ENCODE measurements around the gene STYXL1.
"Not testable (repeated sequence)": the region's sequence is repeated elsewhere in the genome, so short reads cannot be mapped to it uniquely, and the experiment has no call there.

The STYXL1 gene

DNA sequence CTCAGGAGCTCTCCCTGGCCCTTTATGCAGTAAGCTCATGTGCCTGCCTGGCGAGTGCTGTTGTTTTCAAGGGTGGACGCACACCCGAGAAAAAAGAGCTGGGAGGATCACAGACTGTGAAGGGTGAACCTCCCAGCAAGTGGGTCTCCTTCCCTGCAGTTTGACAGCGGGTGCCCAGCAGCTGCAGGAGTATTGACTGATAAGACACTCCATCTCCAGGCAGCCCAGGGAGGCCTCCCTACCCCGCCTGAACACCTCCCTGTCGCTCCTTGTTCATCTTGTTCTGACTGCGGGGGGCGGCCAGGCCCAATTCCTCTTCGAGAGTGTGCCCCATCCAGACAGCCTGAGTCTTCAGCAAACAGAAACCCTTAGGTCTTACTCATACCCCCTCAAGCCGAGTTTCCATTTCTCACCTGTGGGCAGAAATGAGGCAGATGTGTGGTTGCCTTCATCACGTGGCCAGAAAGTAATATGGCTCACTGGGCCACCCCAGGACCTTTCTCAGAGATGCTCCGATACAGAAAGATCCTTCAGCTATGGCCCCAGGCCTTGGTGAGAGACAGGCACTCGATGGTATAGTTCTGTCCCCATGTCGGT, 17.3 kb upstream of the STYXL1 start:
- DNase-seq, result no peak

DNA sequence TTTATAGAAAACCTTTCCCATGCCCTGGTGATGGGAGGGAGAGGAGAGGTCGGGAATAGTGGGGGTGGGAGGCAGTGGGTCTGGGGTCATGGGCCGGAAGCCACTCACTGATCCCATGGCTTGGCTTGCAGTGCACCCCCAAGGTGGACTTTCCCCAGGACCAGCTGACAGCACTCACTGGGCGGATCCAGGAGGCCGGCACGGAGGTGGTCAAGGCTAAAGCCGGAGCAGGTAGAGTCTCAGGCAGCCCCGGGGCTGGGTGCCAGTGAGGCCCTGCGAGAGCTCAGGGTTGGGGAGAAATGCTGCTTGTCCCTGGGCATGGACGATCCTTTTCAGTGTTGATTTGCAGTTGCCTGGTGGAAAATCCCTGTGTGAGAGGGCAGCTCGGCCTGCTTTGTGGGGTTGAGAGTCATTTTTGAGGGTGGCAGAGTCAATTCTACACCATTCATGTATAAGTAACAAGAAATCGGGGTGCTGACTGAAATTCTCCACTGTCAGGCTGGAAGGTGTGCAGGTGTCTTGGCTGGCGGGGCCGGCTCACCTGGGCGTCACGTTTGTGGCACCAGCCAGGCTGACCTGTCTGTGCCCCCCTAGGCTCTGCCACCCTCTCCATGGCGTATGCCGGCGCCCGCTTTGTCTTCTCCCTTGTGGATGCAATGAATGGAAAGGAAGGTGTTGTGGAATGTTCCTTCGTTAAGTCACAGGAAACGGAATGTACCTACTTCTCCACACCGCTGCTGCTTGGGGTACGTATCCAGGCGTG, 16.6 kb upstream of the STYXL1 start:
- no peak for DNase-seq

DNA sequence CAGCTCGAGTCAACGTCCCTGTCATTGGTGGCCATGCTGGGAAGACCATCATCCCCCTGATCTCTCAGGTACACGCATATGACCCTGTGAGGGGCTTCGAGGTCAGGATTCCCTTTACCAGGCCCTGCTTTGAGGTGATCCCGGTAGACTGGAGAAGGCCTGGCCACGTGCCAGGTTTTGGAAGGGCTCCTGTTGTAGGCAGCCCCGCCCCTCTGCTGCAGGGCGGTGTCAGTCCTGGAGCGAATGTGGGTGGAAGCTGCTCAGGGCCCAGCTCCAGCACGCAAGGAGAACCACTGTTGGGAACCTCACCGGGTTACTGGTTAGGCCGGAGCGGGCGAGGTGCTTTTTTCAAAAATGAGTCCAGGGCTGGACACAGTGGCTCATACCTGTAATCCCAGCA, 15.7 kb upstream of the STYXL1 start:
- DNase-seq, result no peak

DNA sequence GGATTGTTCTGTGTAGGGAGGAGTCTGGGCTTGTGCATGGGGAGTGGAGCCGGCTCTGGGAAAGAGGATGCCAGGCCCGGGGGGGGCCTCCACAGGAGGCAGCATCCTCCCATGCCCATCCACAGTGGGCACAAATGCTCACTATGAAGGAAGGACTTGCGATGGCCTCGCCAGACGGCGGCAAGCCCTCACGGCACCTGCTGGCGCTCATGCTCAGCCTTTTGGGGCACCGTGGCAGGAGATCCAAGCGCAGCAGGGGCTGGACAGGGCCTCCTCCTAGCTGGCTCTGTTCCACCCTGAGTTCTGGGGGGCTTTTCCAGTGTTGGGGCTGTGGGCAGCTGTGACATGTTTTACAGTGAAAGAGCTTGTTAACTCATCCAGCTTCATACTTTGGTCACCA, 15.3 kb upstream of the STYXL1 start:
- no peak for DNase-seq

DNA sequence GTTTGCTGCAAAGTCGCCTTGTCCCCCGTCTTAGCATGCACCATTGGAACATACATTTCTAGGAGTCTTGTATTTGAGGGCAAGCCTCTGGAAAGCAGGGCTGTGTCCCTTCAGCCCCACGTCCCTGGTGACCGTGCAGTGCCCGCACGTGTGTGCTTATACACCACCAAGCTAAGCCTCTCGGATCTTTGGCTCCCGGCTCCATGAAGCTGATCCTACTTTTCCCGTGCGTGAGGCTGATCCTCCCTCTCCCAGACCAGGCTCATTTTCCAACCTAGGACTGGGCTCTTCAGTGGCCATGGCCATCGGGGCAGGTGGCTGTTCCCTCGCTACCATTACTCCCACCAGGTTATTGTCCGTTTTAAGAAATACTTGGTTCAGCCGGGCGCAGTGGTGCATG, 14.5 kb upstream of the STYXL1 start:
- DNase-seq, result no peak

DNA sequence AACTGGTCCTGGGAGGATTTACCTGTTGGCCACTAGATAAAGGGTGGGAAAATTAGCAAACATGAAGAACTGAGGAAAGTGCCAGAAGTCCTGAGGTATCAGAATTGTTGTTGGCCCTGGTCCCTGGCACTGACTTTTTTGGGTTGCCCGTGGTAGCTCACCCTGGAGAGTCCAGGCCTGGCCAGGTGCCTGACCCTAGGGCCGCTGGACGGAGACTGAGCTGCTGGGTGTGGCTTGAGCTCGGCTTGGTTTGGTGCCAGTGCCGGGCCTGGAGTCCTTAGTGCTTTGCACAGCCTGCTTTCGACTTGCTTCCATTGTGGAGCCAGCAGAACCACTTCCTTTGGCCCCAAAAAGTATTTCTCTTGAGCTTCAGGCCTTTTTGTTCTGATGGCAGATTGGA, 13.0 kb upstream of the STYXL1 start:
- no peak for DNase-seq

DNA sequence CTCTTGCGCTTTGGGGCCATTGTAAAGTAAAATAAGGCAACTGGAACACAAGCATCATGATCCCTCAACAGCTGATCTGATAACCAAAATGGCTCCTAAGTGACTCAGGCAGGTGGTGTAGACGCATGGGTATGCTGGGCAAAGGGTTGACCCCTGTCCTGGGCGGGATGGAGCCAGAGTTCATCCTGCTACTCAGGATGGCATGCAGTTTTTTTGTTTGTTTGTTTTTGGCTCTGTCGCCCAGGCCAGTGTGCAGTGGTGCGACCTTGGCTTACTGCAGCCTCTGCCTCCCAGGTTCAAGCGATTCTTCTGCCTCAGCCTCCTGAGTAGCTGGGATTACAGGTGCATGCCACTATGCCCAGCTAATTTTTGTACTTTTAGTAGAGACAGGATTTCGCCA, 10.9 kb upstream of the STYXL1 start:
- DNase-seq, result not testable (repeated sequence)

DNA sequence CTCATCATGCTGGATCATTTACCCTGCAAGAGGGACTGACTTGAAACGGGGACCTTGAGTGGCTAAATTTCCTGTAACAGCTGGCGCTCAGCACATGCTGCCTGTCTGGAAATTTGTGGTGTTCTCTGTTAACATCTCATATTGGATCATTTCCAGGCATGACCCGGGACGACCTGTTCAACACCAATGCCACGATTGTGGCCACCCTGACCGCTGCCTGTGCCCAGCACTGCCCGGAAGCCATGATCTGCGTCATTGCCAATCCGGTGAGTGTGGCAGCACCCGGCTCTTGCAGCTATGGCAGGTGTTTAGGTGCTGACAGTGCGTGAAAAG, 10.0 kb upstream of the STYXL1 start:
- no peak for DNase-seq

DNA sequence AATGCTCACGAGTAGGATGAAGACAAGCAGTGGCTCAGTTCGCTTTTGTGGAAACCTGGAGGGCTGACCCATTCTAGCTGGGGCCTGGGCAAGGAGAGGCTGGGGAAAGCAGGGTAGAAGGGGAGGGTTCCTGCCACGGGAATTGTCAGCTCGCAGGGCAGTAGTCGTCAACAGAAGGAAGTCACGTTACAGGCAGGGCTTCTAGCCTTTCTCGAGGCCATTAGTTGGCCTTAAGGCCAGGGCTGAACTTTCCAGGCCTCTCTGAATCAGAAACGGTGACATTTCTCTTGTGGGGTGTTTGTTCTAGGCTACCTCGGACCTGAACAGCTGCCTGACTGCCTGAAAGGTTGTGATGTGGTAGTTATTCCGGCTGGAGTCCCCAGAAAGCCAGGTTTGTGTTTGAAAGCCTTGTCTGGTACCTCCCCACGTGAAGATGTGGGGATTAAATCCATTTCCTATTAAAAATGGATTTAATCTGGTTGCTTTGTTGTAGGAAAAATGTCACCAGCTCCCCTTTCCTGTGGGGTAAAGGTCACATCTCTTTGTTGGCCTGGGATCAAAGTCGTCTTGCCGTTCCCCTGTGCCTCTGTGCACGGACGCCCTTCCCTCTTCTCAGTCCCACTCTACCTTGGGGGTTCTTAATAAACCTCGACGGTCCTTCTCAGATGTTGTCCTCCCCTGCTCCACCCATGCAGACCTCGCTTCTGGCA, 9.5 kb upstream of the STYXL1 start:
- no peak for DNase-seq

DNA sequence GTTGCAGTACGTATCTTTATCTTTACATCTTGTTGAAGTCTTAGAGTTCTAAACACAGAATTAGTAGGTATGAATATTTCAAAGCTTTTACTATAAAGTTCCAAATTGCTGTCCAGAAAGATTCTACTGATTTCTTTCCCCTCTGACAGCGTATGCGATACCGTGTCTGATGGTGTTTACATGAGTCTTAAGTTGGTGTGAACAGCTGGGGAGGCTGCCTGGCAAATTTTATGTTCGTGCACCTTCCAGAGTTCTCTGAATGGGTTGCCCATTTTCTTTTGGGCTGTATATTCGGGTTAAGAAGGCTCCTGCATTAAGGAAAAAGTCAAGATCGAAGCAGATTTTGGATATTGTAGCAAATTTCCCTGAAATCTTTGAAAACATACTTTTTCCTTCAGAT, 8.4 kb upstream of the STYXL1 start:
- DNase-seq, result no peak

DNA sequence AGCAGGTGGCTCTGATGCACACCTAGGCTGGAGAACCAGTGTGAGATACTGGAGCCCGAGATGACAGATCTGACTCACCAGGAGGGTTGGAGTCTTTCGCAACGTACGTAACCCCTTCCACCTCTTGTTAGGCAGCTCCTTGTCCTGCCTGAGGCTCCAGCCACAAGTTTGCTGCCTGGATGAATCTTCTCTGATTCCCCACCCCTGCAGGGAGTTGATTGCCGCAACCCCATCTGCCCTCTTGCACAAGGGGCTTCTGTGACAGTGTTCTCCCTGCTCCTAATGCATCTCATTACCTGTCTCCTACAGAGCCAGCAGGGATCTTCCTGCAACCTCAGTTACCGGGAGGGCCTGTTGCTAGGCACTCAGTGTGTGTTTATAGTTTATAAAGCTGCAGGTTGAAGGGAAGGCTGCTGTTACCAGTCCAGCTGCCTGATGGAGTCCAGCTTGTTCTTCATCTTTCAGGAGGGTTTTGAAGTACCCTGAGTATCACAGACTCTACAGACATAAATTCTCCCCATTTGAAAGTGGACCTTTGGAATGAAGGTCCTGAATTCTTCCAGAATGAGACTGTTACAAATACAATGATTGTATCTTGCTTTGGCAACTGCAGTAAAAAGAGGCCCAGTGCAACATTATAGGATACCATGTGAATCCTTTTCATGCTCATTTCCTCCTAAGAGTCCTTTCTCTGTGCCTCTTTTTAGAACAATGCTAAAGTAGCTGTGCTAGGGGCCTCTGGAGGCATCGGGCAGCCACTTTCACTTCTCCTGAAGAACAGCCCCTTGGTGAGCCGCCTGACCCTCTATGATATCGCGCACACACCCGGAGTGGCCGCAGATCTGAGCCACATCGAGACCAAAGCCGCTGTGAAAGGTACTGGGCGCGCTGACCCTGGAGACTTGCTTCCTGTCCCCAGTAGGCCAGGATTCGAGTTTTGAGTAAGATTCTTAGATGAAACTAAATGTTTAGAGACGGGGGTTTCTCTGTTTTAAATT, 6.6 kb upstream of the STYXL1 start:
- DNase-seq, result no peak

DNA sequence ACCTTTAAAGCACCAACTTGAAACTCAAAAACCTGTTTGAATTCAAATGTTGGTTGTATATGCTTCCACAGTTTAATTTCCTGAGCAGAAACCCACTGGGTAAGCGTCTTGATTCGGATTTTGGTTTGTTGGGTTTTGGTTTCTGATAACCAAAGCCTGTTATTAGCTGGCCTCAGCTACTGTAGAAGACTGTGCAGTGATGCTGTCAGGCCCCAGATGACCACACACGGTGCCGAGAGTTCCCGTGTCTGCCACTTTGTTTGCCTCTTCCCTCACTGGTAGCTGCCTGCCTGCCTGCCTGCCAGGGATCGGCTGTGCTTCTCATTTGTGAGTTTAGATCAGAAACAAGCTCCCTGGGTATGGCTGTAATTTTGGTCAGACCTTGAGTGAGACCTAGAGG, 5.7 kb upstream of the STYXL1 start:
- no peak for DNase-seq

DNA sequence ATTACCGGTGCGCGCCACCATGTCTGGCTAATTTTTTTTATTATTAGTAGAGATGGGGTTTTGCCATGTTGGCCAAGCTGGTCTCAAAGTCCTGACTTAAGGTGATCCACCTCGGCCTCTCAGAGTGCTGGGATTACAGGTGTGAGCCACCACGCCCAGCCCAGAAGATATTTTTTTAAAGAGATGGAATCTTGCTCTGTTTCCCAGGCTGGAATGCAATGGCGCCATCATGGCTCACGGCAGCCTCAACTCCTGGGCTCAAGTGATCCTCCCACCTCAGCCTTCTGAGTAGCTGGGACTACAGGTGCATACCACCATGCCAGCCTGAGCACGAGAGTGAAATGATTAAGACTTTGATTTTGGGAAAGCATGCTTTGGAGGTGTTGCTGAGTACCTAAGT, 4.9 kb upstream of the STYXL1 start:
- DNase-seq, result not testable (repeated sequence)

DNA sequence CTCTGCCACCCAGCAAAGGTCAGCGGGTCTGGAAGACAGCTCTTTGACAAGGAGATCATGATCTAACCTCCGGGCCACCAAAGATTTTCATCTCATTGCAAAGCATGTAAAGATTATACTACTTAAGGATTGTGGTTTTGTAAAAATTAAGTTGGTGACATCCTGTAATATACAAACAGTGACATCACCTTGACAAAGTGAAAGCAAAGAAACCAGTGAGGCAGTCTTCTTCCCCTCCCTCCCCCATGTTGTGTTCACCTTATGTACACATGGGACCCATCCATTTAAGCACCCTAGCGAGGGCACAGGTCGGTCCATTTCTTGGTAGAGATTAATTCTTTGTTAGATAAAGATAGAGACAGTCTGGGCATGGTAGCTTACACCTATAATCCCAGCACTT, 4.0 kb upstream of the STYXL1 start:
- no peak for DNase-seq

DNA sequence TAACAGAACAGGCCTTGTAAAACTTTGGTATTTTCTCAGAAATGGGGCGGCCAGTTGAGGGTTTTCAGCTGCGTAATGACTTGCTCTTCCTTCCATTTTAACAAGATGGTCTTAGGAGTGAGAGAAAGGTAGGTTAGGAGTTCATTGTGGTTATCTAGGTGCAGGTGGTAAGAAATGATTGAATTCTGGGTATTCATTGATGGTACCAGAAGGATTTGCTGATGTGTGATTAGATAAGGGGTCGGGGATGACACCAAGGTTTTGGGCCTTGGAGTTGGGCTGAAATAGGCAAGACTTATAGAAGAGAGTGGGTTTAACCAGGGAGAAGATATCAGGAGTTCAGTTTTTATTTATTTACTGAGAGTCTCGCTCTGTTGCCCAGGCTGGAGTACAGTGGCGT, 2.7 kb upstream of the STYXL1 start:
- no peak for DNase-seq

DNA sequence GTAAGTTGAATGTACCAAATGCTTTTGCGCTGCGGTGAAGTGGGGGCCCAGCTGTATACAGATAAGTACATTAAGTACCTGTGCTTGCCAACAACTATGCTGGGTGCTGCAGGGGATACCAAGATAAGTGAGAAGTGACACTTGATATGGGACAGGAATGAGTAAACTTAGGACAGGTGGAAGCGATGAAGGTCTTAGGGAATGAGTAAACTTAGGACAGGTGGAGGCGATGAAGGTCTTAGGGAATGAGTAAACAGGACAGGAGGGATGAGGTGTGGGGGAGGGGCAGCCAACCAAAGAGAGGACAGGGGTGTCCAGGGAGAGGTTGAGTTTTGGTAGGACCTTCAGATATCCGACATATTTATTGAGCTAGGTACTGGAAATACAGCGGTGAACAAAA, 1.5 kb upstream of the STYXL1 start:
- DNase-seq, result no peak

DNA sequence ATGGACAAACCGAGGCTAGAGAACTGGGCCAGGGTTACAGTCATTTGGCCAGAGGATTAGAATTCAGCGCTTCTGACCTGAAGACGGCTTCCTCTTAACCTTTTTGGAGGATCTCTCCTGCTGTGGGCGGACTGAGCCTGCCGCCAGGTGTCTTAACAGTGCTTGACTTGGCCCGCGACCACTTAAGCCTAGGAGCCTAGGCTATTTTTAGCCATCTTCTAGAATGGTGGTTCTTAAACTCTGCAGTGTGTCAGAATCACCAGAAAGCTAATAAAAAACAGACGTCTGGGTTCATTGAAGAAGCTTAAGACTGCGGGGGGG, 828 bp upstream of the STYXL1 start:
- DNase-seq, result no peak

DNA sequence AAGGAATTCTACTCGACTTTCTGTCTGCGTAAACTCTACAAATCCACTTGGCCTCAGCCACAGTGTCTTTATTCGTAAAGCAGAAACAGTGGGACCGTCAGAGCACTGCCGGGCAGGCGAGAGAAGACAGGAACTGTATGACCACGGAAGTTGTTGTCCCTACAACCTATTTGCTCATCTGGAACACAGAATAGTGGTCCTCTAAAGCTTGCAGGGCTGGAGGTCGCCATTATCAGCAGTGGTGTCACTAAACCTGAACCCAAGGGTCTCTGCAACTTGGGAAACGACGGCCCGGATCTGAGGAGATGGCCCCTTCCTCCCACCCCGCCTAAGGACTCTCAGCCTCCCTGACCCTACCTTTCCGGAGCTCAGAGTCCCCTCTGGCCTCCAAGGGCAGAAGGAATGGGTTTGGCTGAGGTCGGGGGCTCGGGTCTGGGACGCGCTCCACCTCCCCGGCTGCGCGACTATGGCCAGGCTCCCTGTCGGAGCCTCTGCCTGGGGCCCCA, 442 bp downstream of the STYXL1 start:
- no peak for DNase-seq

DNA sequence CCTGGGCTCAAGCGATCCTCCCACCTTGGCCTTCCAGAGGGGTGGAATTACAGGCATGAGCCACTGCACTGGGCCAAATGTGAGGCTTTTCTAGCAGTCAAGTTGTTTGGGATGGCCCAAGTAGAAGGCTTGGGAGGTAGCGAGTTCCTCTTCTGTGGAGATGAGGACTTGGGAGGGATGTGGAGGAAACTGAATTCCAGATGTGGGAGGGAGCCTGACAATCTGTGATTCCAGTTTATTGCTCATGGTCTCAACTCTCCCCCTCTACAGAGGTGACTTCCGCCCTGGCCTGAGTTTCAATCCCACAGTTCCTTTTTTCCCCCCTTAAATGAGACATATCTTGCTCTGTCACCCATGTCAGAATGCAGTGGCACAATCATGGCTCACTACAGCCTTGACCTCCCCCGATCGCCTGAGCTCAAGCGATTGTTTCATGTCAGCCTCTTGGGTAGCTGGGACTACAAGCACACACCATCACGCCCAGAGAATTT, 3.4 kb downstream of the STYXL1 start:
- no peak for DNase-seq

DNA sequence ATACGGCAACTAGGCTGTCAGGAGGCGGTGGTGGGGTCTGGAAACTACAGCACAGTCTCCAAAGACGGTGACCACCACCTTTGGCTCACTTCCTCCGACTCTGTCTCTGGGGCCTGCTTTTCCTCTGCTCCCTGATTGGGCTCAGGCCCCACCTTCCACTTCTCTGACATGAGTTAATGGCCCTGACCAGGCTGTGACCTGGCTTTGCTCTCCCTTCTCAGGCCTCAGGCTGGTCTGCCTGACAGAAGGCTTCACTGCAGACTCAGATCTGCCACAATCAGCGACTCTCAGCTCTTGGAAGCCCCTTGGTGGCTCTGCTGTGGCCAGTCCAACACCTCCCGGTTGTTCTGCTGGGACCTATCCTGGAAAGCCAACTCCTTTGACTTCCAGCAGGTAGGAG, 7.7 kb downstream of the STYXL1 start:
- no peak for DNase-seq

DNA sequence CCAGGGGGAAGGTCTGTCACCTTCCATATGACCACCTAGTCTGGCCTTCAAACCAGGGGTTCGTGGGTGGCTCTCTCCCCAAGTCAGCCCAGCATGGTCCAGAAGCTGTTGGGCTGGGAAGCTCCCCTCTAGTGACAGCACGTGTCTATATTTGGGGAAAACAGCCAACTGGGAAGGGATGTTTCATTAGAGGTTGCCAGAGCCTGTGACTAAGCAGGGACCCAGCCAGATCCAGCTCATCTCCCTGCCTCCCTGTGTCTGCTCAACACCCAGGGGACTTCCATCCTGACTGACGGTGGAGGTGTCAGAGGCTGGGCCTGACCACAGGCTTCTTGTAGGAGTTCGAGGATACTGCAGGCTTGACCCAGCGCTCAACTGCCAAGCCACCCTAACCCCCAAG, 10.5 kb downstream of the STYXL1 start:
- DNase-seq, result no peak

DNA sequence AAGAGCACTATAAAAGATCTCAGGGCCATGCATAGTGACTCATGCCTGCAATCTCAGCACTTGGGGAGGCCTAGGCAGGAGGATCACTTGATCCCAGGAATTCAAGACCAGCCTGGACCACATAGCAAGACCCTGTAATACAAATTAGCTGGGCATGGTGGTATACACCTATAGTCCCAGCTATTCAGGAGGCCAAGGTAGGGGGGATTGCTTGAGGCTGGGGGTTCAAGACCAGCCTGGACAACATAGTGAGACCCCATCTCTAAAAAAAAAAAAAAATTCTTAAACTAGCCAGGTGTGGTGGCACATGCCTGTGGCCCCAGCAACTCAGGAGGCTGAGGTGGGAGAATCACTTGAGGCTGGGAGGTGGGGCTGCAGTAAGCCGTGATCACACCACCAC, 15.8 kb downstream of the STYXL1 start:
- no peak for DNase-seq

DNA sequence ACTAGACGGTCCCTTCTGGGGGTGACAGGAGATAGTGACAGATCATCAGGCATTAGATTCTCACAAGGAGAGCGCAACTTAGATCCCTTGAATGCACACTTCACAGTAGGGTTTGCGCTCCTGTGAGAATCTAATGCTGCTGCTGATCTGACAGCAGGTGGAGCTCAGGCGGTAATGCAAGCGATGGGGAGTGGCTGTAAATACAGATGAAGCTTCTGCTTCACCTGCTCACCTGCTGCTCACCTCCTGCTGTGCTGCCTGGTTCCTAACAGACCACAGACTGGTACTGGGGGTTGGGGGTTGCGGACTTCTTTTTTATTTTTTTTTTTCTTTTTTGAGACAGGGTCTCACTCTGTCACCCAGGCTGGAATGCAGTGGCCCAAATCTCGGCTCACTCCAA, 18.1 kb downstream of the STYXL1 start:
- DNase-seq, result not testable (repeated sequence)
